Effector CD4-positive, alpha-beta T cell (primary cell): ENCODE data around the gene CLEC4A.
"Not testable (repeated sequence)": the region's sequence is repeated elsewhere in the genome, so short reads cannot be mapped to it uniquely, and the experiment has no call there.

Experiments used
- DNase-seq: peaks from one replicate; pipeline ENCODE4 v3.0.0-alpha.2; 2020

CLEC4A gene

GRCh38 chr12:8134398-8134930, 11.0 kb downstream of the CLEC4A start:
- not testable (repeated sequence) for DNase-seq

GRCh38 chr12:8141647-8142046, 18.2 kb downstream of the CLEC4A start:
- DNase-seq, result not testable (repeated sequence)

- no peak for DNase-seq
Measured at GRCh38 chr12:8143261-8143660, 19.8 kb downstream of the CLEC4A start.

- DNase-seq, result no peak
Measured at GRCh38 chr12:8145754-8146441, 22.5 kb downstream of the CLEC4A start.

GRCh38 chr12:8146442-8146771, 23.0 kb downstream of the CLEC4A start:
- DNase-seq, result no peak

GRCh38 chr12:8154526-8154925, 31.1 kb downstream of the CLEC4A start:
- DNase-seq, result no peak

- DNase-seq, result no peak
Measured at GRCh38 chr12:8156416-8156815, 33.0 kb downstream of the CLEC4A start.

GRCh38 chr12:8156845-8157244, 33.4 kb downstream of the CLEC4A start, which contains the start of gene ZNF705A:
Gene ZNF705A, plus strand, starts transcription at chr12:8157015. Its CDS starts 15,611 bp downstream, at chr12:8172626.
- no peak for DNase-seq

GRCh38 chr12:8157484-8158198, 34.2 kb downstream of the CLEC4A start:
- DNase-seq, result no peak

GRCh38 chr12:8172911-8173310, 49.5 kb downstream of the CLEC4A start:
- DNase-seq, result not testable (repeated sequence)

- DNase-seq, result peak; percentile 64
Measured at GRCh38 chr12:8179989-8180585, 56.7 kb downstream of the CLEC4A start.

GRCh38 chr12:8181271-8181670, 57.9 kb downstream of the CLEC4A start:
- not testable (repeated sequence) for DNase-seq

- DNase-seq, result not testable (repeated sequence)
Measured at GRCh38 chr12:8182923-8183322, 59.5 kb downstream of the CLEC4A start.

GRCh38 chr12:8183346-8183745, 59.9 kb downstream of the CLEC4A start:
- not testable (repeated sequence) for DNase-seq

GRCh38 chr12:8184206-8184605, 60.8 kb downstream of the CLEC4A start:
- not testable (repeated sequence) for DNase-seq

GRCh38 chr12:8188088-8188487, 64.7 kb downstream of the CLEC4A start:
- not testable (repeated sequence) for DNase-seq
